Neural cell (in vitro differentiated cells): ENCODE measurements around the gene ANGPTL5. TPM values are rescaled to one million over a fixed set of nuclear protein-coding genes. Genes with fewer than 3 reads are reported as not detected.
"Not testable (repeated sequence)": the region's sequence is repeated elsewhere in the genome, so short reads cannot be mapped to it uniquely, and the experiment has no call there.

Experiments used
- H2AFZ ChIP-seq: fragments of 200-600, 300-800 bp; sonication (generic), shearing (Covaris generic); 2 replicates; pipeline ENCODE4 v1.6.0; 2014; ENCODE audit warnings: low read depth, mild to moderate bottlenecking, antibody characterized with exemption, low read length, moderate library complexity
- H3F3A ChIP-seq: fragments of 200-600 bp; shearing (Covaris generic); 2 replicates; pipeline ENCODE4 v1.6.1; 2016; ENCODE audit warnings: mild to moderate bottlenecking, moderate library complexity, mixed read lengths, antibody characterized with exemption, low read length; ENCODE audit not compliant: insufficient read depth, poor library complexity, severe bottlenecking
- H3K27ac ChIP-seq: fragments of 200-600, 300-800 bp; sonication (generic), shearing (Covaris generic); 2 replicates; pipeline ENCODE4 v1.5.1; 2014; ENCODE audit warnings: mild to moderate bottlenecking, low read length, moderate library complexity
- H3K27me3 ChIP-seq: fragments of 300-800, 200-600 bp; sonication (generic), shearing (Covaris generic); 2 replicates; pipeline ENCODE4 v1.6.0; 2014; ENCODE audit warnings: mild to moderate bottlenecking, low read depth, low read length, moderate library complexity; ENCODE audit not compliant: insufficient read depth
- H3K36me3 ChIP-seq: fragments of 300-800, 200-600 bp; sonication (generic), shearing (Covaris generic); 2 replicates; pipeline ENCODE4 v1.5.1; 2014; ENCODE audit warnings: mild to moderate bottlenecking, antibody characterized with exemption, low read length, moderate library complexity; ENCODE audit not compliant: insufficient read depth
- H3K4me2 ChIP-seq: fragments of 300-800, 200-600 bp; sonication (generic), shearing (Covaris generic); 2 replicates; pipeline ENCODE4 v1.6.0; 2014; ENCODE audit warnings: mild to moderate bottlenecking, low read length
- H3K4me3 ChIP-seq: fragments of 300-800, 200-600 bp; sonication (generic), shearing (Covaris generic); 2 replicates; pipeline ENCODE4 v1.5.1; 2014; ENCODE audit warnings: mild to moderate bottlenecking, low read length, moderate library complexity
- H3K79me2 ChIP-seq: fragments of 200-600 bp; shearing (Covaris generic); replicated peaks from 2 replicates; pipeline ENCODE4 v1.6.0; 2014; ENCODE audit warnings: mild to moderate bottlenecking, low read length, moderate library complexity; ENCODE audit not compliant: insufficient read depth
- H3K9ac ChIP-seq: fragments of 300-800, 200-600 bp; sonication (generic), shearing (Covaris generic); 2 replicates; pipeline ENCODE4 v1.6.1; 2016; ENCODE audit warnings: mild to moderate bottlenecking, low read length, mixed read lengths
- H3K9me2 ChIP-seq: fragments of 200-600 bp; shearing (Covaris generic); 2 replicates; pipeline ENCODE4 v1.6.1; 2016; ENCODE audit warnings: mild to moderate bottlenecking, low read length, mixed read lengths; ENCODE audit not compliant: insufficient read depth
- H3K9me3 ChIP-seq: fragments of 200-600, 300-800 bp; sonication (generic), shearing (Covaris generic); 2 replicates; pipeline ENCODE4 v1.6.1; 2016; ENCODE audit warnings: mild to moderate bottlenecking, mixed run types, low read length, moderate library complexity, mixed read lengths
- H4K20me1 ChIP-seq: fragments of 200-600 bp; shearing (Covaris generic); 2 replicates; pipeline ENCODE4 v1.6.1; 2016; ENCODE audit warnings: mild to moderate bottlenecking, mixed run types; ENCODE audit not compliant: insufficient read depth
- EP300 ChIP-seq: fragments of 450-650 bp; conservative IDR thresholded peaks from 2 replicates; pipeline ENCODE4 v1.6.1; 2014; ENCODE audit warnings: antibody characterized with exemption, mild to moderate bottlenecking, moderate library complexity; ENCODE audit not compliant: poor library complexity, severe bottlenecking
- EZH2 ChIP-seq: fragments of 200-600, 300-800 bp; shearing (Covaris generic), sonication (generic); IDR thresholded peaks from 2 replicates; pipeline ENCODE4 v1.6.1; 2014; ENCODE audit warnings: antibody characterized with exemption, low read length, borderline replicate concordance, mild to moderate bottlenecking; ENCODE audit not compliant: insufficient read depth, poor library complexity, severe bottlenecking
- MXI1 ChIP-seq: fragments of 450-650 bp; conservative IDR thresholded peaks from 2 replicates; pipeline ENCODE4 v1.6.1; 2014; ENCODE audit warnings: antibody characterized with exemption, mild to moderate bottlenecking; ENCODE audit not compliant: poor library complexity, severe bottlenecking
- POLR2AphosphoS5 ChIP-seq: IDR thresholded peaks from 2 replicates; pipeline ENCODE4 v1.6.1; 2012
- RAD21 ChIP-seq: fragments of 450-650 bp; conservative IDR thresholded peaks from 2 replicates; pipeline ENCODE4 v1.6.1; 2014; ENCODE audit warnings: antibody characterized with exemption, mild to moderate bottlenecking, moderate library complexity
- SMC3 ChIP-seq: fragments of 450-650 bp; conservative IDR thresholded peaks from 2 replicates; pipeline ENCODE4 v1.6.1; 2014; ENCODE audit warnings: antibody characterized with exemption, mild to moderate bottlenecking, moderate library complexity; ENCODE audit not compliant: poor library complexity
- TAF1 ChIP-seq: IDR thresholded peaks from 2 replicates; pipeline ENCODE4 v1.6.1; 2012; ENCODE audit warnings: low read depth
- polyA minus RNA-seq: library from RNA; depleted of rRNA, polyadenylated mRNA; stranded (reverse); fragments of >200 nt; gene quantifications from 2 replicates; pipeline ENCODE4 v1.2.3, GENCODE V29; 2014
- polyA plus RNA-seq: library from polyadenylated mRNA; depleted of rRNA; stranded (reverse); fragments of >200 nt; gene quantifications from 2 replicates; pipeline ENCODE4 v1.2.3, GENCODE V29; 2014
- TF ChIP-seq, protein P1 (sequence below): IDR thresholded peaks from 2 replicates; pipeline ENCODE4 v1.6.1; 2012; ENCODE audit warnings: borderline replicate concordance
- TF ChIP-seq, protein P2 (sequence below): fragments of 450-650 bp; IDR thresholded peaks from 2 replicates; pipeline ENCODE4 v1.5.1; 2014; ENCODE audit warnings: antibody characterized with exemption, mild to moderate bottlenecking, moderate library complexity; ENCODE audit not compliant: poor library complexity, severe bottlenecking

Gene ANGPTL5
- polyA plus RNA-seq (not detected in 2 replicates), polyA minus RNA-seq (not detected in 2 replicates)

DNA sequence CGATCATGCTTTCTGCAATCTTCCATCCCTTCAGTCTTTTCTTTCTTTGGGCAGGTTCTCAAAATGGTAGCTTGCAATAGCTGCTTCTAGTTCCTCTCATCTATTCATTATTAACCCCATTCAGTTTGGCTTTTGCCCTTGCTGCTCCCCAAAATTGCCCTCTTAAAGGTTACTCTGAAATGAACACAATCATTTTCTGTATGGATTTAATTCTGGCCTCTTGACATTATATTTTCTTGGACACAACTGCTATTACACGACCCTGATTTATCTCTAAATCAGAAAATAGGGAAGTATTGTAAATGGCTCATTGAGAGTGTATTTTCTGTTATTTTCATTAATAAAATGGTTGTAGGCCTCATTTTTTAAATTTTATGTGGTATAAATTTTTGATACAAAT is at the start of gene ANGPTL5:
TSS of gene ANGPTL5 (minus strand) at position 101 of the 400 bp plus-strand sequence. CDS start 8,613 bp downstream, outside the sequence.
- no peaks in the 10 kb centered on the region for H3K36me3 ChIP-seq
- H2AFZ ChIP-seq = peak within 1 kb of the TSS; percentile 15
- H3K27me3 ChIP-seq = no peaks in the 10 kb centered on the region
- peak within 1 kb of the TSS; percentile 54 for H3K27ac ChIP-seq
- H3K79me2 ChIP-seq = no peaks in the 10 kb centered on the region
- no peaks in the 10 kb centered on the region for H4K20me1 ChIP-seq
- H3K9me2 ChIP-seq = no peaks in the 10 kb centered on the region
- peak within 1 kb of the TSS; percentile 81 for H3K4me3 ChIP-seq
- no peaks in the 10 kb centered on the region for H3K9me3 ChIP-seq
- peak within 1 kb of the TSS; percentile 69 for H3K9ac ChIP-seq
- no peak for TF ChIP-seq EP300
- no peaks in the 10 kb centered on the region for H3F3A ChIP-seq
- peak within 1 kb of the TSS; percentile 49 for H3K4me2 ChIP-seq

DNA sequence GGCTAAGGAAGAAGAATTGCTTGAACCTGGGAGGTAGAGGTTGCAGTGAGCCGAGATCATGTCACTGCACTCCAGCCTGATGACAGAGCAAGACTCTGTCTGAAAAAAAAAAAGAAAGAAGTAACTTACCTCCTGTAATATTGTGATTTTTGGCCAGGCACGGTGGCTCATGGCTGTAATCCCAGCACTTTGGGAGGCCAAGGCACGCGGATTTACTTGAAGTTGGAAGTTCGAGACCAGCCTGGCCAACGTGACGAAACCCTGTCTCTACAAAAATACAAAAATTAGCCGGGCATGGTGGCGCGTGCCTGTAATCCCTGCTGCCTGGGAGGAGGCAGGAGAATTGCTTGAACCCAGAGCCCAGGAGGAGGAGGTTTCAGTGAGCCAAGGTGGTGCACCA is 47.9 kb upstream of the ANGPTL5 start:
- not testable (repeated sequence) for H4K20me1 ChIP-seq, H3K9ac ChIP-seq, H3K27ac ChIP-seq, H3K27me3 ChIP-seq, H3K4me3 ChIP-seq, H2AFZ ChIP-seq, H3F3A ChIP-seq, H3K4me2 ChIP-seq, H3K9me3 ChIP-seq, H3K36me3 ChIP-seq, H3K79me2 ChIP-seq, H3K9me2 ChIP-seq

DNA sequence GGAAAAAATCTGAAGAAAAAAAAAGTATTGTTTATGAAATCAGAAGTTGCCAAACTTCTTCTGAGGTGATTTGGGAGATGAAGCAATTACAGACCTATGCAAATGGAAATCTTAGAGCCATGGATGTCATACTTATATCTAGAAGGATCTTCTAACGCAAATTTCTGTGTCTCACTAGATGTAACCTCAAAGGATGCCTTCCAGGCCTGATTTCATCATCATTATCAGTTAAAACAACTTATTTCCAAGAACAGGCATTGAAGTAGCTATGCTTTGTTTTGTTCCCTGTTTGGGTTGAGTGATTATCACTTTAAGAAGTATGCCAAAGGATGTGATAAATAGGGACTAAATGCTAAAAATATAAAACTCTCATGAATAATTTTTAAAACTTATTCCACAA is 43.9 kb upstream of the ANGPTL5 start:
- Histone ChIP-seq H3K9me3 (no peaks in the 10 kb centered on the region), H3K27me3 (no peaks in the 10 kb centered on the region), H3F3A (no peaks in the 10 kb centered on the region), H3K36me3 (no peaks in the 10 kb centered on the region), H2AFZ (no peak overlapping the region), H3K9me2 (no peaks in the 10 kb centered on the region), H3K4me2 (no peak overlapping the region), H3K79me2 (no peaks in the 10 kb centered on the region), H3K9ac (no peak overlapping the region), H3K4me3 (no peak overlapping the region), H3K27ac (no peak overlapping the region), H4K20me1 (no peaks in the 10 kb centered on the region)
- TF ChIP-seq SMC3 = no peak
- no peak for TF ChIP-seq RAD21
- no peak for TF ChIP-seq POLR2AphosphoS5
- no peak for TF ChIP-seq EP300
- no peak for TF ChIP-seq MXI1
- TF ChIP-seq, protein P1, sequence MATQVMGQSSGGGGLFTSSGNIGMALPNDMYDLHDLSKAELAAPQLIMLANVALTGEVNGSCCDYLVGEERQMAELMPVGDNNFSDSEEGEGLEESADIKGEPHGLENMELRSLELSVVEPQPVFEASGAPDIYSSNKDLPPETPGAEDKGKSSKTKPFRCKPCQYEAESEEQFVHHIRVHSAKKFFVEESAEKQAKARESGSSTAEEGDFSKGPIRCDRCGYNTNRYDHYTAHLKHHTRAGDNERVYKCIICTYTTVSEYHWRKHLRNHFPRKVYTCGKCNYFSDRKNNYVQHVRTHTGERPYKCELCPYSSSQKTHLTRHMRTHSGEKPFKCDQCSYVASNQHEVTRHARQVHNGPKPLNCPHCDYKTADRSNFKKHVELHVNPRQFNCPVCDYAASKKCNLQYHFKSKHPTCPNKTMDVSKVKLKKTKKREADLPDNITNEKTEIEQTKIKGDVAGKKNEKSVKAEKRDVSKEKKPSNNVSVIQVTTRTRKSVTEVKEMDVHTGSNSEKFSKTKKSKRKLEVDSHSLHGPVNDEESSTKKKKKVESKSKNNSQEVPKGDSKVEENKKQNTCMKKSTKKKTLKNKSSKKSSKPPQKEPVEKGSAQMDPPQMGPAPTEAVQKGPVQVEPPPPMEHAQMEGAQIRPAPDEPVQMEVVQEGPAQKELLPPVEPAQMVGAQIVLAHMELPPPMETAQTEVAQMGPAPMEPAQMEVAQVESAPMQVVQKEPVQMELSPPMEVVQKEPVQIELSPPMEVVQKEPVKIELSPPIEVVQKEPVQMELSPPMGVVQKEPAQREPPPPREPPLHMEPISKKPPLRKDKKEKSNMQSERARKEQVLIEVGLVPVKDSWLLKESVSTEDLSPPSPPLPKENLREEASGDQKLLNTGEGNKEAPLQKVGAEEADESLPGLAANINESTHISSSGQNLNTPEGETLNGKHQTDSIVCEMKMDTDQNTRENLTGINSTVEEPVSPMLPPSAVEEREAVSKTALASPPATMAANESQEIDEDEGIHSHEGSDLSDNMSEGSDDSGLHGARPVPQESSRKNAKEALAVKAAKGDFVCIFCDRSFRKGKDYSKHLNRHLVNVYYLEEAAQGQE = no peak
- no peak for TF ChIP-seq TAF1
- TF ChIP-seq, protein P2, sequence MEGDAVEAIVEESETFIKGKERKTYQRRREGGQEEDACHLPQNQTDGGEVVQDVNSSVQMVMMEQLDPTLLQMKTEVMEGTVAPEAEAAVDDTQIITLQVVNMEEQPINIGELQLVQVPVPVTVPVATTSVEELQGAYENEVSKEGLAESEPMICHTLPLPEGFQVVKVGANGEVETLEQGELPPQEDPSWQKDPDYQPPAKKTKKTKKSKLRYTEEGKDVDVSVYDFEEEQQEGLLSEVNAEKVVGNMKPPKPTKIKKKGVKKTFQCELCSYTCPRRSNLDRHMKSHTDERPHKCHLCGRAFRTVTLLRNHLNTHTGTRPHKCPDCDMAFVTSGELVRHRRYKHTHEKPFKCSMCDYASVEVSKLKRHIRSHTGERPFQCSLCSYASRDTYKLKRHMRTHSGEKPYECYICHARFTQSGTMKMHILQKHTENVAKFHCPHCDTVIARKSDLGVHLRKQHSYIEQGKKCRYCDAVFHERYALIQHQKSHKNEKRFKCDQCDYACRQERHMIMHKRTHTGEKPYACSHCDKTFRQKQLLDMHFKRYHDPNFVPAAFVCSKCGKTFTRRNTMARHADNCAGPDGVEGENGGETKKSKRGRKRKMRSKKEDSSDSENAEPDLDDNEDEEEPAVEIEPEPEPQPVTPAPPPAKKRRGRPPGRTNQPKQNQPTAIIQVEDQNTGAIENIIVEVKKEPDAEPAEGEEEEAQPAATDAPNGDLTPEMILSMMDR = no peak
- TF ChIP-seq EZH2 = no peak
